ENCODE data around the gene PRKCH. TPM values are rescaled to one million over a fixed set of nuclear protein-coding genes. Genes with fewer than 3 reads are reported as not detected.

Gene PRKCH
- total and polyA plus RNA-seq, 2 of the 13 experiments (the other 11 are each of a cell fraction or from before 2014, with no cell fraction given), result 0.48 to 1.3 TPM

DNA sequence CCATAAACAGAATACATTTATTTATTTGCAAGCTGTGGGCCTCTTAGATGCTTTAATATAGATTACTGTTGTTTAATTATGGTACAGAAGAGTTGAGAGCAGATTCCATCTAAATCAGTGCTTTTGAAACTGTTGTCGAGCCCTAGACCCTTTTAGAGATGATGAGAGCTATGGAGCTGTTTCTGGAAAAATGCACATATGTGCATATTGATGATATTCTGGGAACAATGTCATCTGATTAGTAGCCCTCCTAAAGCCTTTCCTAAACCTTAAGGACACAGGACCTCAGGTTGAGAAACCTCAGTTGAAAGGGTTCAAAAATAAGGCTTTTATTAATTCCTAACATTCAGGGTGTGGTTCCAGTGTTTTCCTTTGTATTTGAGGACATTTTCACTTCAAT, 11.7 kb downstream of the PRKCH start:
- Histone ChIP-seq H4K20me1 (ENCODE audit: insufficient read depth, low read length) (no peaks in the 10 kb centered on the region), H3K9me3 (ENCODE audit: low read length) (no peaks in the 10 kb centered on the region), H3K36me3 (replicated peaks in 1 of 2; ENCODE audit: control insufficient read depth in 1 of 2, insufficient read depth in 2 of 2, low read length in 2 of 2) (no peaks in the 10 kb centered on the region), H3K27me3 (ENCODE audit: control insufficient read depth in 1 of 2, insufficient read depth in 2 of 2, low read length in 2 of 2) (no peaks in the 10 kb centered on the region; a peak in 1 of 5 replicates), H3K4me2 (ENCODE audit: low read depth, low read length) (no peak overlapping the region), H2AFZ (ENCODE audit: low read length) (no peak overlapping the region), H3K9ac (ENCODE audit: insufficient read depth, low read depth, low read length) (no peak overlapping the region), H3K79me2 (ENCODE audit: insufficient read depth, low read length) (no peaks in the 10 kb centered on the region), H3K4me3 (replicated peaks in 1 of 3; ENCODE audit: insufficient read depth in 1 of 3, low read depth in 2 of 3, low read length in 3 of 3) (no peak overlapping the region), H3K4me1 (ENCODE audit: insufficient read depth, low read length) (peaks cover 11% of the 10 kb centered on the region), H3K27ac (ENCODE audit: extremely low read length, insufficient read depth, low read length) (no peak overlapping the region)
- BruUV-seq (replicated peaks), result no TSS peak
- in situ Hi-C loops (cut with HindIII; ENCODE audit: extremely low pct_ligation_motif_present, low pct_unique_long_range_greater_than_20kb), result no loop called here
- FAIRE-seq (no peak), DNase-seq (ENCODE audit: low spot score) (no peak), ATAC-seq (no peak)
- CTCF ChIA-PET (ENCODE audit: low intra/inter-chr PET ratio, low total read pairs), result no interaction called here
- POLR2A ChIA-PET, result no interaction called here
- intact Hi-C loops (cut with micrococcal nuclease; ENCODE audit: unreplicated experiment), result no loop called here
- WGBS (ENCODE audit: low lambda C conversion rate), result 77% methylated on average over 1 of the region's 1 CpG
- TF ChIP-seq ZNF670 (CRISPR knock-in tag; IDR thresholded peaks at IDR 0.05; ENCODE audit: borderline replicate concordance), result no peak
- TF ChIP-seq, protein P1, sequence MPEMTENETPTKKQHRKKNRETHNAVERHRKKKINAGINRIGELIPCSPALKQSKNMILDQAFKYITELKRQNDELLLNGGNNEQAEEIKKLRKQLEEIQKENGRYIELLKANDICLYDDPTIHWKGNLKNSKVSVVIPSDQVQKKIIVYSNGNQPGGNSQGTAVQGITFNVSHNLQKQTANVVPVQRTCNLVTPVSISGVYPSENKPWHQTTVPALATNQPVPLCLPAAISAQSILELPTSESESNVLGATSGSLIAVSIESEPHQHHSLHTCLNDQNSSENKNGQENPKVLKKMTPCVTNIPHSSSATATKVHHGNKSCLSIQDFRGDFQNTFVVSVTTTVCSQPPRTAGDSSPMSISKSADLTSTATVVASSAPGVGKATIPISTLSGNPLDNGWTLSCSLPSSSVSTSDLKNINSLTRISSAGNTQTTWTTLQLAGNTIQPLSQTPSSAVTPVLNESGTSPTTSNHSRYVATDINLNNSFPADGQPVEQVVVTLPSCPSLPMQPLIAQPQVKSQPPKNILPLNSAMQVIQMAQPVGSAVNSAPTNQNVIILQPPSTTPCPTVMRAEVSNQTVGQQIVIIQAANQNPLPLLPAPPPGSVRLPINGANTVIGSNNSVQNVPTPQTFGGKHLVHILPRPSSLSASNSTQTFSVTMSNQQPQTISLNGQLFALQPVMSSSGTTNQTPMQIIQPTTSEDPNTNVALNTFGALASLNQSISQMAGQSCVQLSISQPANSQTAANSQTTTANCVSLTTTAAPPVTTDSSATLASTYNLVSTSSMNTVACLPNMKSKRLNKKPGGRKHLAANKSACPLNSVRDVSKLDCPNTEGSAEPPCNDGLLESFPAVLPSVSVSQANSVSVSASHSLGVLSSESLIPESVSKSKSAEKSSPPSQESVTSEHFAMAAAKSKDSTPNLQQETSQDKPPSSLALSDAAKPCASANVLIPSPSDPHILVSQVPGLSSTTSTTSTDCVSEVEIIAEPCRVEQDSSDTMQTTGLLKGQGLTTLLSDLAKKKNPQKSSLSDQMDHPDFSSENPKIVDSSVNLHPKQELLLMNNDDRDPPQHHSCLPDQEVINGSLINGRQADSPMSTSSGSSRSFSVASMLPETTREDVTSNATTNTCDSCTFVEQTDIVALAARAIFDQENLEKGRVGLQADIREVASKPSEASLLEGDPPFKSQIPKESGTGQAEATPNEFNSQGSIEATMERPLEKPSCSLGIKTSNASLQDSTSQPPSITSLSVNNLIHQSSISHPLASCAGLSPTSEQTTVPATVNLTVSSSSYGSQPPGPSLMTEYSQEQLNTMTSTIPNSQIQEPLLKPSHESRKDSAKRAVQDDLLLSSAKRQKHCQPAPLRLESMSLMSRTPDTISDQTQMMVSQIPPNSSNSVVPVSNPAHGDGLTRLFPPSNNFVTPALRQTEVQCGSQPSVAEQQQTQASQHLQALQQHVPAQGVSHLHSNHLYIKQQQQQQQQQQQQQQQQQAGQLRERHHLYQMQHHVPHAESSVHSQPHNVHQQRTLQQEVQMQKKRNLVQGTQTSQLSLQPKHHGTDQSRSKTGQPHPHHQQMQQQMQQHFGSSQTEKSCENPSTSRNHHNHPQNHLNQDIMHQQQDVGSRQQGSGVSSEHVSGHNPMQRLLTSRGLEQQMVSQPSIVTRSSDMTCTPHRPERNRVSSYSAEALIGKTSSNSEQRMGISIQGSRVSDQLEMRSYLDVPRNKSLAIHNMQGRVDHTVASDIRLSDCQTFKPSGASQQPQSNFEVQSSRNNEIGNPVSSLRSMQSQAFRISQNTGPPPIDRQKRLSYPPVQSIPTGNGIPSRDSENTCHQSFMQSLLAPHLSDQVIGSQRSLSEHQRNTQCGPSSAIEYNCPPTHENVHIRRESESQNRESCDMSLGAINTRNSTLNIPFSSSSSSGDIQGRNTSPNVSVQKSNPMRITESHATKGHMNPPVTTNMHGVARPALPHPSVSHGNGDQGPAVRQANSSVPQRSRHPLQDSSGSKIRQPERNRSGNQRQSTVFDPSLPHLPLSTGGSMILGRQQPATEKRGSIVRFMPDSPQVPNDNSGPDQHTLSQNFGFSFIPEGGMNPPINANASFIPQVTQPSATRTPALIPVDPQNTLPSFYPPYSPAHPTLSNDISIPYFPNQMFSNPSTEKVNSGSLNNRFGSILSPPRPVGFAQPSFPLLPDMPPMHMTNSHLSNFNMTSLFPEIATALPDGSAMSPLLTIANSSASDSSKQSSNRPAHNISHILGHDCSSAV (CRISPR knock-in tag; IDR thresholded peaks at IDR 0.05; ENCODE audit: borderline replicate concordance), result no peak
- no peak for TF ChIP-seq ISL2 (CRISPR knock-in tag; IDR thresholded peaks at IDR 0.05)
- no peak for TF ChIP-seq ZNF652 (CRISPR knock-in tag; IDR thresholded peaks at IDR 0.05; ENCODE audit: borderline replicate concordance, low read depth)
- TF ChIP-seq MEIS1 (CRISPR knock-in tag; IDR thresholded peaks at IDR 0.05; ENCODE audit: borderline replicate concordance), result no peak
- TF ChIP-seq, protein P2, sequence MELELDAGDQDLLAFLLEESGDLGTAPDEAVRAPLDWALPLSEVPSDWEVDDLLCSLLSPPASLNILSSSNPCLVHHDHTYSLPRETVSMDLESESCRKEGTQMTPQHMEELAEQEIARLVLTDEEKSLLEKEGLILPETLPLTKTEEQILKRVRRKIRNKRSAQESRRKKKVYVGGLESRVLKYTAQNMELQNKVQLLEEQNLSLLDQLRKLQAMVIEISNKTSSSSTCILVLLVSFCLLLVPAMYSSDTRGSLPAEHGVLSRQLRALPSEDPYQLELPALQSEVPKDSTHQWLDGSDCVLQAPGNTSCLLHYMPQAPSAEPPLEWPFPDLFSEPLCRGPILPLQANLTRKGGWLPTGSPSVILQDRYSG (CRISPR knock-in tag; IDR thresholded peaks at IDR 0.05), result no peak
- no peak for TF ChIP-seq ZNF20 (CRISPR knock-in tag; IDR thresholded peaks at IDR 0.05)
- no peak for TF ChIP-seq FOXC1 (CRISPR knock-in tag; IDR thresholded peaks at IDR 0.05; ENCODE audit: borderline replicate concordance)
- TF ChIP-seq GABPA (IDR thresholded peaks at IDR 0.05; ENCODE audit: low read depth, low read length), result no peak
- TF ChIP-seq GABPA (CRISPR knock-in tag; IDR thresholded peaks at IDR 0.05; ENCODE audit: low read depth), result no peak
- no peak for TF ChIP-seq RFX3 (CRISPR knock-in tag; IDR thresholded peaks at IDR 0.05)
- TF ChIP-seq, protein P3, sequence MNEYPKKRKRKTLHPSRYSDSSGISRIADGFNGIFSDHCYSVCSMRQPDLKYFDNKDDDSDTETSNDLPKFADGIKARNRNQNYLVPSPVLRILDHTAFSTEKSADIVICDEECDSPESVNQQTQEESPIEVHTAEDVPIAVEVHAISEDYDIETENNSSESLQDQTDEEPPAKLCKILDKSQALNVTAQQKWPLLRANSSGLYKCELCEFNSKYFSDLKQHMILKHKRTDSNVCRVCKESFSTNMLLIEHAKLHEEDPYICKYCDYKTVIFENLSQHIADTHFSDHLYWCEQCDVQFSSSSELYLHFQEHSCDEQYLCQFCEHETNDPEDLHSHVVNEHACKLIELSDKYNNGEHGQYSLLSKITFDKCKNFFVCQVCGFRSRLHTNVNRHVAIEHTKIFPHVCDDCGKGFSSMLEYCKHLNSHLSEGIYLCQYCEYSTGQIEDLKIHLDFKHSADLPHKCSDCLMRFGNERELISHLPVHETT (CRISPR knock-in tag; conservative IDR thresholded peaks at IDR 0.05), result no peak
- no peak for TF ChIP-seq PBX3 (CRISPR knock-in tag; IDR thresholded peaks at IDR 0.05; ENCODE audit: borderline replicate concordance)
